DOHH2 (cell line): ENCODE measurements around the gene SF3B2.

ENCODE experiments used
- H3F3A ChIP-seq: fragments of 200-600 bp; sonication (generic), shearing (Covaris generic); 2 replicates; pipeline ENCODE4 v1.6.0; 2016; ENCODE audit warnings: antibody characterized with exemption, mild to moderate bottlenecking; ENCODE audit not compliant: control insufficient read depth, insufficient read depth
- H3K27ac ChIP-seq: fragments of 200-600 bp; sonication (generic); 2 replicates; pipeline ENCODE4 v1.5.1; 2014; ENCODE audit warnings: low read depth, mild to moderate bottlenecking, low read length, moderate library complexity
- H3K27me3 ChIP-seq: fragments of 200-600 bp; sonication (generic); 2 replicates; pipeline ENCODE4 v1.6.1; 2014; ENCODE audit warnings: mild to moderate bottlenecking, low read length, mixed read lengths; ENCODE audit not compliant: control insufficient read depth
- H3K36me3 ChIP-seq: fragments of 200-600 bp; sonication (generic); 2 replicates; pipeline ENCODE4 v1.6.1; 2014; ENCODE audit warnings: mild to moderate bottlenecking, low read length, moderate library complexity, mixed read lengths; ENCODE audit not compliant: control insufficient read depth
- H3K4me1 ChIP-seq: fragments of 200-600 bp; sonication (generic); 2 replicates; pipeline ENCODE4 v1.6.1; 2014; ENCODE audit warnings: mild to moderate bottlenecking, low read length, mixed read lengths; ENCODE audit not compliant: control insufficient read depth
- H3K4me2 ChIP-seq: fragments of 200-600 bp; sonication (generic); 2 replicates; pipeline ENCODE4 v1.6.0; 2014; ENCODE audit warnings: mild to moderate bottlenecking, low read length, moderate library complexity
- H3K4me3 ChIP-seq: fragments of 200-600 bp; sonication (generic); 2 replicates; pipeline ENCODE4 v1.5.1; 2014; ENCODE audit warnings: mild to moderate bottlenecking, low read length, mixed read lengths
- H3K79me2 ChIP-seq: fragments of 200-600 bp; sonication (generic); 2 replicates; pipeline ENCODE4 v1.6.1; 2014; ENCODE audit warnings: mild to moderate bottlenecking, low read length, mixed read lengths; ENCODE audit not compliant: control insufficient read depth
- H3K9me2 ChIP-seq: fragments of 200-600 bp; sonication (generic); replicated peaks from 2 replicates; pipeline ENCODE4 v1.6.1; 2014; ENCODE audit warnings: mild to moderate bottlenecking, low read length, mixed read lengths; ENCODE audit not compliant: control insufficient read depth
- H3K9me3 ChIP-seq: fragments of 200-600 bp; sonication (generic); 2 replicates; pipeline ENCODE4 v1.6.1; 2014; ENCODE audit warnings: antibody characterized with exemption, low read length, mixed read lengths; ENCODE audit not compliant: control insufficient read depth, insufficient read depth
- H4K20me1 ChIP-seq: fragments of 200-600 bp; sonication (generic); 2 replicates; pipeline ENCODE4 v1.6.0; 2014; ENCODE audit warnings: low read depth, mild to moderate bottlenecking, antibody characterized with exemption, low read length, moderate library complexity; ENCODE audit not compliant: control insufficient read depth, insufficient read depth
- EZH2phosphoT487 ChIP-seq: fragments of 200-600 bp; sonication (generic); IDR thresholded peaks from 2 replicates; pipeline ENCODE4 v1.6.1; 2017; ENCODE audit warnings: borderline replicate concordance, mild to moderate bottlenecking, antibody characterized with exemption, low read length, moderate library complexity, mixed read lengths
- TF ChIP-seq, protein P1 (sequence below): fragments of 200-600 bp; sonication (generic); IDR thresholded peaks from one replicate; pipeline ENCODE4 v1.5.1; 2014; ENCODE audit warnings: antibody characterized with exemption, mild to moderate bottlenecking, low read depth, low read length; ENCODE audit not compliant: poor library complexity, severe bottlenecking

SF3B2 gene

DNA sequence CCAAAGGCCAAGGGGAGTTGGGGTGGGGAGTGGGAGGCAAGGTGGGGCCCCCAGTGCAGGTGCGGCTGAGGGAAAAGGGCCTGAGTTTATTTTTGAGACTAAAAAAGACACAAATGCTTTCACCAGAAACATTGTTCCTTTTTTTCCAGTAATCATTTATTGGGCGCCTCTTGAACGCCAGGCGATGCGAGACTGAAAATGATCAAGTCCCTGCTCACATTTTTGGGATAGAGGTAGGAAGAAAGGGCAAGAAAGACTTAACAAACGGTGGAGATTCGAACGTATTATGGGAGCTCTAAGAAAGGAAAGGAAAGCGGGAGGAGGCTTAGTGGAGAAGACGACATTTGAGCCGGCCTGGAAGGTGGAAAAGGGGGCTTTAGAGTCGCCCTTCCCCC, 796 bp upstream of the SF3B2 start:
- H3F3A ChIP-seq: no peaks in the 10 kb centered on the region
- peak overlapping the region; percentile 73 for H3K4me2 ChIP-seq
- H3K27ac ChIP-seq: peak overlapping the region; percentile 39; the same call in 1 of the 2 replicates
- no peaks in the 10 kb centered on the region for H3K9me3 ChIP-seq
- H3K9me2 ChIP-seq: no peaks in the 10 kb centered on the region
- peak overlapping the region; percentile 83 for H3K4me3 ChIP-seq
- peaks cover 25% of the 10 kb centered on the region for H3K4me1 ChIP-seq
- H4K20me1 ChIP-seq: peaks cover 4% of the 10 kb centered on the region; the same call in 1 of the 2 replicates
- H3K27me3 ChIP-seq: no peaks in the 10 kb centered on the region; the same call in 1 of the 2 replicates
- no peak for TF ChIP-seq EZH2phosphoT487
- TF ChIP-seq, protein P1, sequence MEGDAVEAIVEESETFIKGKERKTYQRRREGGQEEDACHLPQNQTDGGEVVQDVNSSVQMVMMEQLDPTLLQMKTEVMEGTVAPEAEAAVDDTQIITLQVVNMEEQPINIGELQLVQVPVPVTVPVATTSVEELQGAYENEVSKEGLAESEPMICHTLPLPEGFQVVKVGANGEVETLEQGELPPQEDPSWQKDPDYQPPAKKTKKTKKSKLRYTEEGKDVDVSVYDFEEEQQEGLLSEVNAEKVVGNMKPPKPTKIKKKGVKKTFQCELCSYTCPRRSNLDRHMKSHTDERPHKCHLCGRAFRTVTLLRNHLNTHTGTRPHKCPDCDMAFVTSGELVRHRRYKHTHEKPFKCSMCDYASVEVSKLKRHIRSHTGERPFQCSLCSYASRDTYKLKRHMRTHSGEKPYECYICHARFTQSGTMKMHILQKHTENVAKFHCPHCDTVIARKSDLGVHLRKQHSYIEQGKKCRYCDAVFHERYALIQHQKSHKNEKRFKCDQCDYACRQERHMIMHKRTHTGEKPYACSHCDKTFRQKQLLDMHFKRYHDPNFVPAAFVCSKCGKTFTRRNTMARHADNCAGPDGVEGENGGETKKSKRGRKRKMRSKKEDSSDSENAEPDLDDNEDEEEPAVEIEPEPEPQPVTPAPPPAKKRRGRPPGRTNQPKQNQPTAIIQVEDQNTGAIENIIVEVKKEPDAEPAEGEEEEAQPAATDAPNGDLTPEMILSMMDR: no peak
- H3K79me2 ChIP-seq: peaks cover 40% of the 10 kb centered on the region
- H3K36me3 ChIP-seq: peaks cover 40% of the 10 kb centered on the region

DNA sequence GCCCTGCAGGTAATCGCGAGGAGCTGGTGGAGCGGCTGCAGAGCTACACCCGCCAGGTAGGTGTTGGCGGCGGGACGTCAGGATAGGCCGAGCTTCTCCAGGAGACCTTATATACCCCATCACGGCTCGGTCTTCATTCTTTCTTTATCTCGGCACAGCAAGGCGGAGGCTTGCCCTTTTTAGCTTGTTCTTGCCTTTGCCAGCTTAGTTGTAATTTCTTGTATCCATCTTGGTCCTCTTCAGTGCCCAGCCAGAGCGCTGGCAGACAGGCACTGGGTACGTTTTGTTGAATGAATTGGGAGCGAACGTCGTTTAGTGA, 459 bp downstream of the SF3B2 start:
- Histone ChIP-seq H4K20me1 (peaks cover 4% of the 10 kb centered on the region; the same call in 1 of the 2 replicates), H3K27me3 (no peaks in the 10 kb centered on the region), H3F3A (no peaks in the 10 kb centered on the region), H3K9me3 (no peaks in the 10 kb centered on the region), H3K9me2 (no peaks in the 10 kb centered on the region), H3K4me1 (peaks cover 25% of the 10 kb centered on the region), H3K4me3 (peak overlapping the region; percentile 83), H3K27ac (peak overlapping the region; percentile 47), H3K36me3 (peaks cover 52% of the 10 kb centered on the region), H3K79me2 (peaks cover 45% of the 10 kb centered on the region), H3K4me2 (peak overlapping the region; percentile 77)
- TF ChIP-seq, protein P1: no peak
- no peak for TF ChIP-seq EZH2phosphoT487

DNA sequence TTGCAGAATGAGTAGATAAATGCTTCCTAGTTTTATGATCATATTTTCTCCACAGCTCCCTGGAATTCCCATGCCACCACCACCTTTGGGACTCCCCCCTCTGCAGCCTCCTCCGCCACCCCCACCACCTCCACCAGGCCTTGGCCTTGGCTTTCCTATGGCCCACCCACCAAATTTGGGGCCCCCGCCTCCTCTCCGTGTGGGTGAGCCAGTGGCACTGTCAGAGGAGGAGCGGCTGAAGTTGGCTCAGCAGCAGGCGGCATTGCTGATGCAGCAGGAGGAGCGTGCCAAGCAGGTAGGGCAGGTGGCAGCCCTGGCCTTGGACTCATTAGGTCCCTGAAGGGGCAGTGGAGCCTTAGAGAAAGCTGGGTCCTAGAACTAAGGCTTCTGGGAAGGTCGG, 2.9 kb downstream of the SF3B2 start:
- Histone ChIP-seq H3K36me3 (peaks cover 74% of the 10 kb centered on the region), H3K9me2 (no peaks in the 10 kb centered on the region)
- TF ChIP-seq, protein P1: no peak
- no peak for TF ChIP-seq EZH2phosphoT487

DNA sequence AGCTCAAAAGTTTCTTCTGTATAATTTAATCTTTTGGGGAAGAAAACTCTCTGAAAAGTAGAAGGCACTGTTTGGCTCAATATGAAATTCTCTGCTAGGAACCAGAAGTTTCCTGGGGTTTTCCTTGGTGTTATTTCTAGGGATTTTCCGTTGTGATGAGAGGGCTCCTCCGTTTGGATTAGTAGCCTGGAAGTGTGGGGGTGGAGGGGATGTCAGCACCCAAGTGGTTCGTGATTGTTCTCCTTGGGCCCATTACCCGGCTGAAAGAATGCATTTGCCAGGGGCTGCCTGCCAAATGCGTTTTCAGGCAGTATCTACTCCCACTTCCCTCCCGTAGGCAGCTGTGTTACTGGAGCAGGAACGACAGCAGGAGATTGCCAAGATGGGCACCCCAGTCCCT, 4.3 kb downstream of the SF3B2 start:
- H3K27ac ChIP-seq: no peak overlapping the region
- peaks cover 89% of the 10 kb centered on the region for H3K36me3 ChIP-seq
- peaks cover 46% of the 10 kb centered on the region for H3K79me2 ChIP-seq
- H3F3A ChIP-seq: no peaks in the 10 kb centered on the region
- TF ChIP-seq EZH2phosphoT487: no peak
- TF ChIP-seq, protein P1: no peak
- peaks cover 12% of the 10 kb centered on the region for H3K4me1 ChIP-seq
- no peak overlapping the region for H3K4me2 ChIP-seq
- no peaks in the 10 kb centered on the region for H3K9me3 ChIP-seq
- peaks cover 4% of the 10 kb centered on the region; the same call in 1 of the 2 replicates for H4K20me1 ChIP-seq
- no peaks in the 10 kb centered on the region for H3K9me2 ChIP-seq
- no peak overlapping the region for H3K4me3 ChIP-seq
- no peaks in the 10 kb centered on the region for H3K27me3 ChIP-seq

More for the DNA sequence above, 2.9 kb downstream of the SF3B2 start:
- Histone ChIP-seq H3F3A (no peaks in the 10 kb centered on the region), H4K20me1 (peaks cover 4% of the 10 kb centered on the region; the same call in 1 of the 2 replicates), H3K27me3 (no peaks in the 10 kb centered on the region), H3K4me1 (peaks cover 18% of the 10 kb centered on the region), H3K79me2 (peaks cover 45% of the 10 kb centered on the region), H3K27ac (no peak overlapping the region), H3K4me3 (no peak overlapping the region), H3K4me2 (no peak overlapping the region), H3K9me3 (no peaks in the 10 kb centered on the region)
